WTC11 (cell line): ENCODE data around the gene FOXJ1. TPM values are rescaled to one million over a fixed set of nuclear protein-coding genes. Genes with fewer than 3 reads are reported as not detected.
"Not testable (repeated sequence)": the region's sequence is repeated elsewhere in the genome, so short reads cannot be mapped to it uniquely, and the experiment has no call there.

Experiments
- ATAC-seq: fragments of 200-7000 bp; cut with Tn5 transposase; 2 replicates; pipeline ENCODE4 v1.10.0; 2021; ENCODE audit warnings: mild to moderate bottlenecking, moderate library complexity
- CTCF ChIA-PET: fragments of 300-600 bp; sonication (Branson Sonifier 250); formaldehyde crosslinking; loops from one replicate; lab custom pipeline; 2021; ENCODE audit warnings: antibody characterized with exemption; lab: Charles Lee
- POLR2A ChIA-PET: fragments of 350-600 bp; sonication (Branson Sonifier 250); formaldehyde crosslinking; loops from one replicate; lab custom pipeline; 2021; ENCODE audit warnings: antibody characterized with exemption; lab: Charles Lee
- DNase-seq: peaks from one replicate; pipeline ENCODE4 v3.0.0; 2021; ENCODE audit warnings: low spot score
- H3K27ac Mint-ChIP-seq: 2 replicates; pipeline ENCODE4 v1.8.0; 2021; ENCODE audit warnings: mixed read lengths
- H3K27me3 Mint-ChIP-seq: 2 replicates; pipeline ENCODE4 v1.8.0; 2021; ENCODE audit warnings: low read depth, mild to moderate bottlenecking, moderate library complexity, mixed read lengths
- H3K36me3 Mint-ChIP-seq: 2 replicates; pipeline ENCODE4 v1.8.0; 2021; ENCODE audit warnings: mixed read lengths
- H3K4me1 Mint-ChIP-seq: 2 replicates; pipeline ENCODE4 v1.8.0; 2022; ENCODE audit warnings: mixed read lengths
- H3K4me3 Mint-ChIP-seq: 2 replicates; pipeline ENCODE4 v1.8.0; 2021; ENCODE audit warnings: mild to moderate bottlenecking, moderate library complexity, mixed read lengths
- H3K9me3 Mint-ChIP-seq: 2 replicates; pipeline ENCODE4 v1.8.0; 2021; ENCODE audit warnings: mixed read lengths
- ATF1 ChIP-seq: sonication (generic); formaldehyde crosslinking; IDR thresholded peaks from 2 replicates; pipeline ENCODE4 v1.8.1; 2023; ENCODE audit warnings: mild to moderate bottlenecking, moderate library complexity, missing genetic modification reagents
- EMX1 ChIP-seq: fragments of 250-450 bp; sonication (Bioruptor Pico); IDR thresholded peaks from 2 replicates; pipeline ENCODE4 v1.8.0; 2021; ENCODE audit warnings: mild to moderate bottlenecking
- GTF2I ChIP-seq: fragments of 250-450 bp; sonication (Bioruptor Pico); conservative IDR thresholded peaks from 2 replicates; pipeline ENCODE4 v1.4.0; 2021; ENCODE audit warnings: mild to moderate bottlenecking
- HMGA2 ChIP-seq: fragments of 250-450 bp; sonication (Bioruptor Pico); IDR thresholded peaks from 2 replicates; pipeline ENCODE4 v1.4.0; 2021; ENCODE audit warnings: mild to moderate bottlenecking, moderate library complexity
- NFATC4 ChIP-seq: fragments of 250-450 bp; sonication (Bioruptor Pico); IDR thresholded peaks from 2 replicates; pipeline ENCODE4 v1.9.0; 2021; ENCODE audit warnings: mild to moderate bottlenecking
- PRRX2 ChIP-seq: fragments of 250-450 bp; sonication (Bioruptor Pico); IDR thresholded peaks from 2 replicates; pipeline ENCODE4 v1.8.0; 2021; ENCODE audit warnings: mild to moderate bottlenecking
- RORB ChIP-seq: fragments of 250-450 bp; sonication (Bioruptor Pico); IDR thresholded peaks from 2 replicates; pipeline ENCODE4 v1.9.0; 2021; ENCODE audit warnings: mild to moderate bottlenecking
- SP1 ChIP-seq: sonication (generic); formaldehyde crosslinking; conservative IDR thresholded peaks from 2 replicates; pipeline ENCODE4 v1.8.1; 2022; ENCODE audit warnings: missing genetic modification reagents
- STAT6 ChIP-seq: sonication (generic); formaldehyde crosslinking; conservative IDR thresholded peaks from 2 replicates; pipeline ENCODE4 v1.8.1; 2023; ENCODE audit warnings: mild to moderate bottlenecking, low read depth, missing genetic modification reagents, moderate library complexity
- TEAD1 ChIP-seq: sonication (generic); formaldehyde crosslinking; IDR thresholded peaks from 2 replicates; pipeline ENCODE4 v1.8.0; 2022; ENCODE audit warnings: mild to moderate bottlenecking, missing genetic modification reagents
- TP53 ChIP-seq: sonication (generic); formaldehyde crosslinking; IDR thresholded peaks from 2 replicates; pipeline ENCODE4 v1.8.1; 2023; ENCODE audit warnings: mild to moderate bottlenecking, missing genetic modification reagents
- ZNF423 ChIP-seq: fragments of 250-450 bp; sonication (Bioruptor Pico); IDR thresholded peaks from 2 replicates; pipeline ENCODE4 v2.1.2; 2022; ENCODE audit warnings: mild to moderate bottlenecking, moderate library complexity
- total RNA-seq: library from RNA; stranded (reverse); gene quantifications from 3 replicates; pipeline ENCODE4 v1.2.3, GENCODE V29; 2021
- TF ChIP-seq, protein P1 (sequence below): sonication (generic); formaldehyde crosslinking; IDR thresholded peaks from 2 replicates; pipeline ENCODE4 v1.8.1; 2022; ENCODE audit warnings: mild to moderate bottlenecking, missing genetic modification reagents, moderate library complexity, borderline replicate concordance
- TF ChIP-seq, protein P2 (sequence below): sonication (generic); formaldehyde crosslinking; IDR thresholded peaks from 2 replicates; pipeline ENCODE4 v1.8.1; 2023; ENCODE audit warnings: mild to moderate bottlenecking, missing genetic modification reagents, moderate library complexity
- TF ChIP-seq, protein P3 (sequence below): sonication (generic); formaldehyde crosslinking; IDR thresholded peaks from 2 replicates; pipeline ENCODE4 v1.8.0; 2023; ENCODE audit warnings: missing genetic modification reagents
- TF ChIP-seq, protein P4 (sequence below): sonication (generic); formaldehyde crosslinking; IDR thresholded peaks from 2 replicates; pipeline ENCODE4 v1.8.0; 2022; ENCODE audit warnings: missing genetic modification reagents
- TF ChIP-seq, protein P5 (sequence below): fragments of 250-450 bp; sonication (Bioruptor Pico); conservative IDR thresholded peaks from 2 replicates; pipeline ENCODE4 v1.9.0; 2021; ENCODE audit warnings: mild to moderate bottlenecking
- TF ChIP-seq, protein P6 (sequence below): sonication (generic); formaldehyde crosslinking; IDR thresholded peaks from 2 replicates; pipeline ENCODE4 v1.8.1; 2023; ENCODE audit warnings: mild to moderate bottlenecking, moderate library complexity, missing genetic modification reagents

FOXJ1 gene
- total RNA-seq, 1 experiment from 2014 or later: 11.8 TPM

DNA sequence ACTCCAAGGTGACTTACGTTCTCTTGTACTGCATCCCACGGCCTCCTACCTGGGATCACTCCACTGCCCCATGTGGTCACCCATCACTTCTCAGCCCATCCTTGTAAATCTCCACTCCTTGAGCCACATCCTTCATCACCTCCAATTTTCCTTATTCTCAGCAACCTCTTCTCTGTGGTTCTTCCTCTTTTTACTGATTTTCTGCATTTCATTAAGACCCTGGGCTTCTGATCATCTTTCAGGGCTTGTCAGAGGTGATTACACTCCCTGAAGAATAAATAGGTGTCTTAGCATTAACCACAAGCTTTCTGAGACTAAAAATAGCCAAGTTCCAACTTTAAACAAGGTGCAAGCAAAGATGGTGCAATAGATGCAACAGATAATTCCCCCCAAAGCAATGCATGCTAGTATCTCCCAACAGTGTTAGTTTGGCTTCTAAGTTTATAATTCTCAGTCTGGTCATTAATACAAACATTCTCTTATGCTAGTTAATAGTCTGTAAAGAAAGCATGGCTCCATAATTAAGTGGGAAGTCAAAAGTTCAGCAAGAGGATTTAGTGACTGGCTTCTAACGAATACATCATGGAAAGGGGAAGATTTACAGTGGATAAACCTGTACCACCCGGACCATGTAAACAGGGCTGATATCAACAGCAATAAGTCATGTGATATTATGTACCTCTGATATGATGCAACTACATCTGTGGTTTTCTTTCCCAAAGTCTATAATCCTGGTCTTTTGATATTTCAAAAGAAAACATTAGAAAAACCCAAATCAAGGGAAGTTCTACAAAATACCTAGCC lies 47.4 kb upstream of the FOXJ1 start:
- TF ChIP-seq GTF2I (CRISPR knock-in tag): no peak
- Mint-ChIP-seq H3K9me3 (no peaks in the 10 kb centered on the region), H3K27me3 (no peaks in the 10 kb centered on the region), H3K4me1 (peaks cover 20% of the 10 kb centered on the region), H3K4me3 (no peak overlapping the region), H3K36me3 (no peaks in the 10 kb centered on the region), H3K27ac (no peak overlapping the region)
- DNase-seq: no peak
- ATAC-seq: no peak
- ChIA-PET POLR2A (no interaction called here), CTCF (interaction anchor here (0.6 to 1.5 kb wide), 7 partner anchors 36 to 174 kb away, joined by 3 to 6 read pairs (median 4); no protein-coding TSS in a partner anchor)

DNA sequence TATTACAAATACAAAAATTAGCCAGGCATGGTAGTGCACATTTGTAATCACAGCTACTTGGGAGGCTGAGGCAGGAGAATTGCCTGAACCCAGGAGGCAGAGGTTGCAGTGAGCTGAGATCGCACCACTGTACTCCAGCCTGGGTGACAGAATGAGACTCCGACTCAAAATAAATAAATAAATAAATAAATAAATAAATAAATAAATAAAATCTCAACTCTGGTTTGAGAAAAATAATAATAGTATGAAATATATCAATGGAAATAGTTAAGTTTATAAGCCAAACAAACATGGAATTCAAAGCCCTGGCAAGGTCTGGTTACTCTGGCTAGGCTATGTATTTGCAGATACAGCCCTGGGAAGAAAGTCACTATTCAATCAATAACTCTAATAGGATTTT lies 45.7 kb upstream of the FOXJ1 start:
- ATAC-seq, H3K9me3 Mint-ChIP-seq, POLR2A ChIA-PET, DNase-seq, H3K4me3 Mint-ChIP-seq, H3K36me3 Mint-ChIP-seq, H3K27me3 Mint-ChIP-seq, H3K27ac Mint-ChIP-seq, H3K4me1 Mint-ChIP-seq: not testable (repeated sequence)
- CTCF ChIA-PET: interaction anchor here (0.7 to 1.2 kb wide), 3 partner anchors 33 to 128 kb away, joined by 3 to 8 read pairs (median 5); no protein-coding TSS in a partner anchor

- ATAC-seq (no peak), DNase-seq (no peak)
- H3K36me3 Mint-ChIP-seq: no peaks in the 10 kb centered on the region
- TF ChIP-seq ZNF423 (CRISPR knock-in tag) (no peak), HMGA2 (CRISPR knock-in tag) (no peak), SP1 (CRISPR knock-in tag) (no peak), RORB (CRISPR knock-in tag) (no peak), TEAD1 (CRISPR knock-in tag) (no peak), TP53 (no peak), NFATC4 (no peak), PRRX2 (CRISPR knock-in tag) (no peak), ATF1 (CRISPR knock-in tag) (no peak), EMX1 (CRISPR knock-in tag) (no peak), STAT6 (CRISPR knock-in tag) (no peak)
- TF ChIP-seq, protein P1, sequence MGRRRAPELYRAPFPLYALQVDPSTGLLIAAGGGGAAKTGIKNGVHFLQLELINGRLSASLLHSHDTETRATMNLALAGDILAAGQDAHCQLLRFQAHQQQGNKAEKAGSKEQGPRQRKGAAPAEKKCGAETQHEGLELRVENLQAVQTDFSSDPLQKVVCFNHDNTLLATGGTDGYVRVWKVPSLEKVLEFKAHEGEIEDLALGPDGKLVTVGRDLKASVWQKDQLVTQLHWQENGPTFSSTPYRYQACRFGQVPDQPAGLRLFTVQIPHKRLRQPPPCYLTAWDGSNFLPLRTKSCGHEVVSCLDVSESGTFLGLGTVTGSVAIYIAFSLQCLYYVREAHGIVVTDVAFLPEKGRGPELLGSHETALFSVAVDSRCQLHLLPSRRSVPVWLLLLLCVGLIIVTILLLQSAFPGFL: no peak
- TF ChIP-seq, protein P2, sequence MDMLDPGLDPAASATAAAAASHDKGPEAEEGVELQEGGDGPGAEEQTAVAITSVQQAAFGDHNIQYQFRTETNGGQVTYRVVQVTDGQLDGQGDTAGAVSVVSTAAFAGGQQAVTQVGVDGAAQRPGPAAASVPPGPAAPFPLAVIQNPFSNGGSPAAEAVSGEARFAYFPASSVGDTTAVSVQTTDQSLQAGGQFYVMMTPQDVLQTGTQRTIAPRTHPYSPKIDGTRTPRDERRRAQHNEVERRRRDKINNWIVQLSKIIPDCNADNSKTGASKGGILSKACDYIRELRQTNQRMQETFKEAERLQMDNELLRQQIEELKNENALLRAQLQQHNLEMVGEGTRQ: no peak
- TF ChIP-seq, protein P3, sequence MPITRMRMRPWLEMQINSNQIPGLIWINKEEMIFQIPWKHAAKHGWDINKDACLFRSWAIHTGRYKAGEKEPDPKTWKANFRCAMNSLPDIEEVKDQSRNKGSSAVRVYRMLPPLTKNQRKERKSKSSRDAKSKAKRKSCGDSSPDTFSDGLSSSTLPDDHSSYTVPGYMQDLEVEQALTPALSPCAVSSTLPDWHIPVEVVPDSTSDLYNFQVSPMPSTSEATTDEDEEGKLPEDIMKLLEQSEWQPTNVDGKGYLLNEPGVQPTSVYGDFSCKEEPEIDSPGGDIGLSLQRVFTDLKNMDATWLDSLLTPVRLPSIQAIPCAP (CRISPR knock-in tag): no peak
- TF ChIP-seq, protein P4, sequence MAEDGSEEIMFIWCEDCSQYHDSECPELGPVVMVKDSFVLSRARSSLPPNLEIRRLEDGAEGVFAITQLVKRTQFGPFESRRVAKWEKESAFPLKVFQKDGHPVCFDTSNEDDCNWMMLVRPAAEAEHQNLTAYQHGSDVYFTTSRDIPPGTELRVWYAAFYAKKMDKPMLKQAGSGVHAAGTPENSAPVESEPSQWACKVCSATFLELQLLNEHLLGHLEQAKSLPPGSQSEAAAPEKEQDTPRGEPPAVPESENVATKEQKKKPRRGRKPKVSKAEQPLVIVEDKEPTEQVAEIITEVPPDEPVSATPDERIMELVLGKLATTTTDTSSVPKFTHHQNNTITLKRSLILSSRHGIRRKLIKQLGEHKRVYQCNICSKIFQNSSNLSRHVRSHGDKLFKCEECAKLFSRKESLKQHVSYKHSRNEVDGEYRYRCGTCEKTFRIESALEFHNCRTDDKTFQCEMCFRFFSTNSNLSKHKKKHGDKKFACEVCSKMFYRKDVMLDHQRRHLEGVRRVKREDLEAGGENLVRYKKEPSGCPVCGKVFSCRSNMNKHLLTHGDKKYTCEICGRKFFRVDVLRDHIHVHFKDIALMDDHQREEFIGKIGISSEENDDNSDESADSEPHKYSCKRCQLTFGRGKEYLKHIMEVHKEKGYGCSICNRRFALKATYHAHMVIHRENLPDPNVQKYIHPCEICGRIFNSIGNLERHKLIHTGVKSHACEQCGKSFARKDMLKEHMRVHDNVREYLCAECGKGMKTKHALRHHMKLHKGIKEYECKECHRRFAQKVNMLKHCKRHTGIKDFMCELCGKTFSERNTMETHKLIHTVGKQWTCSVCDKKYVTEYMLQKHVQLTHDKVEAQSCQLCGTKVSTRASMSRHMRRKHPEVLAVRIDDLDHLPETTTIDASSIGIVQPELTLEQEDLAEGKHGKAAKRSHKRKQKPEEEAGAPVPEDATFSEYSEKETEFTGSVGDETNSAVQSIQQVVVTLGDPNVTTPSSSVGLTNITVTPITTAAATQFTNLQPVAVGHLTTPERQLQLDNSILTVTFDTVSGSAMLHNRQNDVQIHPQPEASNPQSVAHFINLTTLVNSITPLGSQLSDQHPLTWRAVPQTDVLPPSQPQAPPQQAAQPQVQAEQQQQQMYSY (CRISPR knock-in tag): no peak
- TF ChIP-seq, protein P5, sequence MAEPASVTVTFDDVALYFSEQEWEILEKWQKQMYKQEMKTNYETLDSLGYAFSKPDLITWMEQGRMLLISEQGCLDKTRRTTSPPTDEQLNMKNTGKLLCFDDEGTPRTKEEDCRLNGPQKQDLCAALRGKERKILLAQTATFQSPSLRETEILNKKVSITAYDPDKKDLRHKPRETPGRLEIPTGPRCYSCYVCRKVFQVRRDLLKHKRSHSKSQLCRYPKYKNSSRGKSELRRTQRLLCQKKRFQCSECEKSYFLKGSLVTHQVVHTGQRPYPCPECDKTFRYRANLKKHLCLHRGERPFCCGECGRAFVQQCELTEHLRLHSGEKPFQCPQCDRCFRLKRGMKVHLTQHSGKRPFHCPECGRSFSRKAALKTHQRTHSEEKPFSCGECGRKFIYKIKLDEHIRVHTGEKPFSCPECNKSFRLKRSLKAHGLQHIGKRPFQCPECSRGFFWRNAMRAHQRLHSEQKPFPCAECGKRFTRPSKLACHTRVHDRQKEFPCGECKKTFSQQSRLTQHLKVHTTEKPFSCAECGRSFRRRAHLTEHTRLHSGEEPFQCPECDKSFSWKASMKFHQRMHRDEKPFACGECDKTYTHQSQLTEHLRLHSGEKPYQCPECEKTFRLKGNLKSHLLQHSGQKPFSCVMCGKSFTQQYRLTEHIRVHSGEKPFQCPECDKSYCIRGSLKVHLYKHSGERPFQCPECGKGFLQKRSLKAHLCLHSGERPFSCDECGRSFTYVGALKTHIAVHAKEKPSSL (CRISPR knock-in tag): no peak
- TF ChIP-seq, protein P6, sequence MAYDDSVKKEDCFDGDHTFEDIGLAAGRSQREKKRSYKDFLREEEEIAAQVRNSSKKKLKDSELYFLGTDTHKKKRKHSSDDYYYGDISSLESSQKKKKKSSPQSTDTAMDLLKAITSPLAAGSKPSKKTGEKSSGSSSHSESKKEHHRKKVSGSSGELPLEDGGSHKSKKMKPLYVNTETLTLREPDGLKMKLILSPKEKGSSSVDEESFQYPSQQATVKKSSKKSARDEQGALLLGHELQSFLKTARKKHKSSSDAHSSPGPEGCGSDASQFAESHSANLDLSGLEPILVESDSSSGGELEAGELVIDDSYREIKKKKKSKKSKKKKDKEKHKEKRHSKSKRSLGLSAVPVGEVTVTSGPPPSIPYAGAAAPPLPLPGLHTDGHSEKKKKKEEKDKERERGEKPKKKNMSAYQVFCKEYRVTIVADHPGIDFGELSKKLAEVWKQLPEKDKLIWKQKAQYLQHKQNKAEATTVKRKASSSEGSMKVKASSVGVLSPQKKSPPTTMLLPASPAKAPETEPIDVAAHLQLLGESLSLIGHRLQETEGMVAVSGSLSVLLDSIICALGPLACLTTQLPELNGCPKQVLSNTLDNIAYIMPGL (CRISPR knock-in tag): no peak
- ChIA-PET CTCF (interaction anchor here (1.1 to 3.6 kb wide), 3 partner anchors 61 to 95 kb away, joined by 3 to 41 read pairs (median 3); no protein-coding TSS in a partner anchor), POLR2A (no interaction called here)
- no peaks in the 10 kb centered on the region for H3K9me3 Mint-ChIP-seq
- no peak overlapping the region for H3K4me3 Mint-ChIP-seq
- H3K27ac Mint-ChIP-seq: no peak overlapping the region
- peaks cover 4% of the 10 kb centered on the region; the same call in 1 of the 2 replicates for H3K27me3 Mint-ChIP-seq
- peaks cover 9% of the 10 kb centered on the region for H3K4me1 Mint-ChIP-seq
Measured at GRCh38 chr17:76184290-76184689, 43.2 kb upstream of the FOXJ1 start.
